Endothelial cell of umbilical vein (primary cell): Measurements from ENCODE around the gene SPRED3. TPM values are rescaled to one million over a fixed set of nuclear protein-coding genes. Genes with fewer than 3 reads are reported as not detected.
A peak's percentile ranks its signal among the peaks of the same experiment; 100 is the strongest.

Experiments
- BruUV-seq: library from RNA; stranded (reverse); fragments of 400-500 nt; replicated peaks from 2 replicates; lab custom pipeline; 2021; lab: Mats Ljungman, UMichigan
- CTCF ChIA-PET: fragments of 300-600, 350-600 bp; sonication (Branson Sonifier 250); formaldehyde crosslinking; loops from one replicate; lab custom pipeline; 2021; ENCODE audit warnings: antibody characterized with exemption, inconsistent platforms; lab: Charles Lee
- POLR2A ChIA-PET: fragments of 300-600, 350-600 bp; sonication (Branson Sonifier 250); formaldehyde crosslinking; loops from one replicate; lab custom pipeline; 2021; ENCODE audit warnings: antibody characterized with exemption, inconsistent platforms; lab: Charles Lee
- DNase-seq: peaks from one replicate; pipeline ENCODE4 v3.0.0-alpha.2; 2011; ENCODE audit warnings: low read depth, low spot score
- FAIRE-seq: peaks from 2 replicates; lab custom pipeline; 2011; peaks lifted over from hg19 to GRCh38; lab: Jason Lieb, UNC
- H2AFZ ChIP-seq: 2 replicates; pipeline ENCODE4 v1.6.0; 2012; ENCODE audit warnings: low read depth, low read length, control low read depth, inconsistent platforms
- H3K27ac ChIP-seq: 2 replicates; pipeline ENCODE4 v1.5.1; 2011; ENCODE audit warnings: low read depth, mild to moderate bottlenecking, control low read depth, low read length, moderate library complexity; ENCODE audit not compliant: insufficient read depth
- H3K27me3 ChIP-seq, 2 experiments: 2 replicates each; pipeline versions ENCODE4 v1.6.0 to v1.6.1; 2011; ENCODE audit warnings: low read length in 2 of 2, mixed read lengths in 1 of 2; ENCODE audit not compliant: control insufficient read depth in 2 of 2, insufficient read depth in 2 of 2
- H3K36me3 ChIP-seq, 2 experiments: 2 replicates in 1 of 2; 3 replicates in 1 of 2; pipeline ENCODE4 v1.5.1; 2011; ENCODE audit warnings: low read length in 2 of 2, mild to moderate bottlenecking in 1 of 2, moderate library complexity in 1 of 2; ENCODE audit not compliant: control insufficient read depth in 2 of 2, insufficient read depth in 2 of 2; ENCODE audit errors: extremely low read depth in 1 of 2
- H3K4me1 ChIP-seq: 3 replicates; pipeline ENCODE4 v1.5.1; 2011; ENCODE audit warnings: mild to moderate bottlenecking, low read length; ENCODE audit not compliant: control insufficient read depth, insufficient read depth; ENCODE audit errors: extremely low read depth
- H3K4me2 ChIP-seq: 2 replicates; pipeline ENCODE4 v1.6.1; 2011; ENCODE audit warnings: low read length, control low read depth, mixed read lengths; ENCODE audit not compliant: insufficient read depth
- H3K4me3 ChIP-seq, 3 experiments: fragments of 200-600 bp in 1 of 3; sonication (generic), shearing (Covaris generic) in 1 of 3; replicated peaks in 1 of 3; 2 replicates each; pipeline ENCODE4 v1.5.1; 2011 to 2016; ENCODE audit warnings: control low read depth in 3 of 3, low read length in 3 of 3, mild to moderate bottlenecking in 2 of 3, inconsistent platforms in 1 of 3, low read depth in 1 of 3, moderate library complexity in 1 of 3; ENCODE audit not compliant: insufficient read depth in 1 of 3
- H3K79me2 ChIP-seq: 2 replicates; pipeline ENCODE4 v1.6.0; 2012; ENCODE audit warnings: low read length, inconsistent platforms; ENCODE audit not compliant: control insufficient read depth, insufficient read depth
- H3K9ac ChIP-seq: replicated peaks from 2 replicates; pipeline ENCODE3; 2011; ENCODE audit warnings: low read length, control low read depth; ENCODE audit not compliant: insufficient read depth; ENCODE audit errors: extremely low read depth
- H3K9me1 ChIP-seq: replicated peaks from 3 replicates; pipeline ENCODE4 v1.6.0; 2011; ENCODE audit warnings: mild to moderate bottlenecking, low read length; ENCODE audit not compliant: control insufficient read depth, insufficient read depth; ENCODE audit errors: extremely low read depth
- H3K9me3 ChIP-seq: replicated peaks from 2 replicates; pipeline ENCODE4 v1.5.1; 2012; ENCODE audit warnings: low read length, inconsistent platforms; ENCODE audit not compliant: control insufficient read depth, insufficient read depth
- H4K20me1 ChIP-seq: replicated peaks from 2 replicates; pipeline ENCODE3; 2011; ENCODE audit warnings: mild to moderate bottlenecking, low read length; ENCODE audit not compliant: control insufficient read depth, insufficient read depth; ENCODE audit errors: extremely low read depth
- GATA2 ChIP-seq: IDR thresholded peaks from 2 replicates; pipeline ENCODE4 v1.7.0; 2011; ENCODE audit warnings: low read depth, mild to moderate bottlenecking, moderate library complexity, mixed read lengths, low read length; ENCODE audit not compliant: insufficient read length, insufficient read depth
- POLR2A ChIP-seq: IDR thresholded peaks from 2 replicates; pipeline ENCODE4 v1.6.1; 2012; ENCODE audit warnings: low read depth, mild to moderate bottlenecking, control low read depth, low read length
- POLR2AphosphoS5 ChIP-seq: IDR thresholded peaks from 2 replicates; pipeline ENCODE4 v1.6.1; 2012; ENCODE audit warnings: low read depth, mild to moderate bottlenecking, control low read depth, low read length, moderate library complexity; ENCODE audit not compliant: insufficient read depth
- dilution Hi-C: fragments of 300-500 bp; cut with MboI; formaldehyde crosslinking; loops from one replicate; pipeline ENCODE4 v1.15.0; 2019; ENCODE audit warnings: low sequenced_read_pairs; ENCODE audit not compliant: extremely low pct_ligation_motif_present
- intact Hi-C: fragments of 100-400 bp; cut with micrococcal nuclease; formaldehyde crosslinking; loops from one replicate; pipeline ENCODE4 v1.10.0; 2022
- polyA plus RNA-seq, 4 experiments: library from polyadenylated mRNA; depleted of rRNA in 3 of 4; stranded (reverse) in 3 of 4; unstranded in 1 of 4; fragments of >200 nt; gene quantifications; 2 replicates each; pipeline versions ENCODE4 v1.2.1 to v1.2.3, GENCODE V29; 2011 to 2012; ENCODE audit warnings: missing spikeins in 1 of 4
- total RNA-seq: library from RNA; stranded (reverse); gene quantifications from 2 replicates; pipeline ENCODE4 v1.2.3, GENCODE V29; 2021
- TF ChIP-seq, protein P1 (sequence below), 2 donors: IDR thresholded peaks; 1 replicate in 1 of 2; 2 replicates in 1 of 2; pipeline ENCODE4 v1.5.1; 2011; ENCODE audit warnings: low read length in 2 of 2, mild to moderate bottlenecking in 2 of 2, moderate library complexity in 2 of 2, control low read depth in 1 of 2, inconsistent platforms in 1 of 2, low read depth in 1 of 2; ENCODE audit not compliant: insufficient read depth in 1 of 2; ENCODE audit errors: extremely low read depth in 1 of 2
- TF ChIP-seq, protein P2 (sequence below): IDR thresholded peaks from 2 replicates; pipeline ENCODE4 v1.6.1; 2011; ENCODE audit not compliant: insufficient read depth, insufficient read length

SPRED3 gene
- total and polyA plus RNA-seq, 2 donors (not counting 3 experiments of a cell fraction or from before 2014, with no cell fraction given) = 5.7 to 15.7 TPM

DNA sequence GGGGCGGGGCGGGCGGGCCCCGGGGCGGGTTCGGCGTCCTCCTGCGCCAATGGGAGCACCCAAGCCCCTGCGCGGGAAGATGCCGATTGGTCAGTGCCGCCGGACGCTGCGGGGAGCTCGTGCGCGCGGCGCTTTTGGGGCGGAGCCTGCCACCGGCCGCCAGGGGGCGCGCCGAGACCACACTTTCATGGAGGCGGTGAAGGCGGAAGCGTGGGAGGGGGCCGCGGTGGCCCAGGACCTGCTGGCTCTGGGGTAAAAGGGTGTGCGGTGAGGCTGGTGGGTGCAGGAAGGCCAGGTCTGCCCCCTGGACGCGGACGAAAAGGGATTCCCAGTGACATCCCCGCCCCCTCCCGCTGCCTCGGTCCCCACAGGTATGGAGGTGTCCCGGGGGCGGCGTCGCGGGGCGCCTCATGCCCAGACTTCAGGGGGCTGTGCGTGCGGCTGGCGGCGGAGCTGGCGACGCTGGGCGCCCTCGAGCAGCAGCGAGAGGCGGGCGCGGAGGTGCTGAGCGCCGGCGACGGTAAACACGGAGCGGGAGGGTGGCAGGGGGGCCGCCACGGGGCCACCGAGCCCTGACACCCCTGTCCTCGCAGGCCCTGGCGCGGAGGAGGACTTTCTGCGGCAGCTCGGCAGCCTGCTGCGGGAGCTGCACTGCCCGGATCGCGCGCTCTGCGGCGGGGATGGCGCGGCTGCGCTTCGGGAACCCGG, 14.6 kb downstream of the SPRED3 start, which contains the start of gene FAM98C:
Gene FAM98C (plus strand): TSS at position 127 of the 708 bp plus-strand sequence. CDS start 61 bp downstream, at position 188.
- no TSS peak for BruUV-seq
- H3K79me2 ChIP-seq = no peaks in the 10 kb centered on the region
- no peaks in the 10 kb centered on the region for H3K9me3 ChIP-seq
- H3K4me1 ChIP-seq = peaks cover 2% of the 10 kb centered on the region
- no peaks in the 10 kb centered on the region for H4K20me1 ChIP-seq
- H3K9me1 ChIP-seq = no peaks in the 10 kb centered on the region
- H3K27ac ChIP-seq = peak within 1 kb of the TSS; percentile 28
- peak; percentile 82 for FAIRE-seq
- peak within 1 kb of the TSS; percentile 82 for H3K4me2 ChIP-seq
- H3K9ac ChIP-seq = peak within 1 kb of the TSS; percentile 69
- DNase-seq = peak; percentile 97
- H2AFZ ChIP-seq = peak within 1 kb of the TSS; percentile 99
- H3K36me3 ChIP-seq = no peaks in the 10 kb centered on the region
- intact Hi-C loops (loop anchor here (1.0 to 10.0 kb wide), 7 partner anchors 14 to 527 kb away; partner anchors contain the start of genes MRPS12, PSMD8 and SARS2), dilution Hi-C loops (no loop called here)
- TF ChIP-seq, protein P1, sequence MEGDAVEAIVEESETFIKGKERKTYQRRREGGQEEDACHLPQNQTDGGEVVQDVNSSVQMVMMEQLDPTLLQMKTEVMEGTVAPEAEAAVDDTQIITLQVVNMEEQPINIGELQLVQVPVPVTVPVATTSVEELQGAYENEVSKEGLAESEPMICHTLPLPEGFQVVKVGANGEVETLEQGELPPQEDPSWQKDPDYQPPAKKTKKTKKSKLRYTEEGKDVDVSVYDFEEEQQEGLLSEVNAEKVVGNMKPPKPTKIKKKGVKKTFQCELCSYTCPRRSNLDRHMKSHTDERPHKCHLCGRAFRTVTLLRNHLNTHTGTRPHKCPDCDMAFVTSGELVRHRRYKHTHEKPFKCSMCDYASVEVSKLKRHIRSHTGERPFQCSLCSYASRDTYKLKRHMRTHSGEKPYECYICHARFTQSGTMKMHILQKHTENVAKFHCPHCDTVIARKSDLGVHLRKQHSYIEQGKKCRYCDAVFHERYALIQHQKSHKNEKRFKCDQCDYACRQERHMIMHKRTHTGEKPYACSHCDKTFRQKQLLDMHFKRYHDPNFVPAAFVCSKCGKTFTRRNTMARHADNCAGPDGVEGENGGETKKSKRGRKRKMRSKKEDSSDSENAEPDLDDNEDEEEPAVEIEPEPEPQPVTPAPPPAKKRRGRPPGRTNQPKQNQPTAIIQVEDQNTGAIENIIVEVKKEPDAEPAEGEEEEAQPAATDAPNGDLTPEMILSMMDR (IDR thresholded peaks at IDR 0.05; ENCODE audit: extremely low read depth in 1 of 2, insufficient read depth in 1 of 2, low read depth in 1 of 2, low read length in 2 of 2) = peak; percentile 89 to 95
- TF ChIP-seq POLR2A (peak; percentile 36), GATA2 (no peak), POLR2AphosphoS5 (peak; percentile 51)
- TF ChIP-seq, protein P2, sequence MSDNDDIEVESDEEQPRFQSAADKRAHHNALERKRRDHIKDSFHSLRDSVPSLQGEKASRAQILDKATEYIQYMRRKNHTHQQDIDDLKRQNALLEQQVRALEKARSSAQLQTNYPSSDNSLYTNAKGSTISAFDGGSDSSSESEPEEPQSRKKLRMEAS = peak; percentile 27
- CTCF ChIA-PET = interaction anchor here (0.6 to 3.4 kb wide), 51 partner anchors 9 to 924 kb away, joined by 3 to 66 read pairs (median 4); partner anchors contain the start of genes C19orf33, CATSPERG, EIF3K and GGN
- peak within 1 kb of the TSS; percentile 65 to 79 (median 73) for H3K4me3 ChIP-seq
- H3K27me3 ChIP-seq = no peaks in the 10 kb centered on the region
- POLR2A ChIA-PET = interaction anchor here (1.2 to 2.4 kb wide), 3 partner anchors 15 to 527 kb away, joined by 4 to 11 read pairs (median 9); partner anchors contain the start of genes GGN, MRPS12, PSMD8 and SARS2
